ENCODE results near the gene LIPG.
"Not testable (repeated sequence)": the region's sequence is repeated elsewhere in the genome, so short reads cannot be mapped to it uniquely, and the experiment has no call there.

The LIPG gene

GRCh38 chr18:49561289-49562193 lies at the start of gene LIPG:
TSS of gene LIPG (plus strand) at chr18:49562057. CDS start at chr18:49562309, 252 bp downstream.
- Mint-ChIP-seq H3K9me3 (ENCODE audit: low read depth) (no peaks in the 10 kb centered on the region), H3K27me3 (peaks cover 51% of the 10 kb centered on the region), H3K27ac (no peak within 1 kb of the TSS), H3K4me3 (peak within 1 kb of the TSS; percentile 80), H3K36me3 (no peaks in the 10 kb centered on the region), H3K4me1 (ENCODE audit: low read depth) (peaks cover 28% of the 10 kb centered on the region)

GRCh38 chr18:49512876-49513275 lies 49.0 kb upstream of the LIPG start:
- H3K36me3 Mint-ChIP-seq; H3K27me3 Mint-ChIP-seq; H3K4me1 Mint-ChIP-seq (ENCODE audit: low read depth); H3K9me3 Mint-ChIP-seq (ENCODE audit: low read depth); H3K27ac Mint-ChIP-seq; H3K4me3 Mint-ChIP-seq: not testable (repeated sequence)

GRCh38 chr18:49514577-49514976 lies 47.3 kb upstream of the LIPG start:
- Mint-ChIP-seq H3K27me3 (no peaks in the 10 kb centered on the region), H3K4me3 (no peak overlapping the region), H3K27ac (no peak overlapping the region), H3K36me3 (no peaks in the 10 kb centered on the region), H3K4me1 (ENCODE audit: low read depth) (no peaks in the 10 kb centered on the region), H3K9me3 (ENCODE audit: low read depth) (no peaks in the 10 kb centered on the region)

DNA sequence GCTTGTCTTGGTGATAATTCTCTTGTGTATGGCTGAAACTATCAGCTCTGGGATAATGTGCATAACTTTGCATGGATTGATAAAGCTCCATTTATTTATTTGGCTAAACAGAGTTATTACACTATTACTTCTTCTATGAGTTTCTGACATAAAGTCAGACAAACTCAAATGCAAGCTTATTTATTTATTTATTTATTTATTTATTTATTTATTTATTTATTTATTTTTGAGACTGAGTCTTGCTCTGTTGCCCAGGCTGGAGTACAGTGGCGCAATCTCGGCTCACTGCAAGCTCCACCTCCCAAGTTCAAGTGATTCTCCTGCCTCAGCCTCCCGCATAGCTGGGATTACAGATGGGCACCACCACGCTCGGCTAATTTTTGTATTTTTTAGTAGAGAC lies 46.9 kb upstream of the LIPG start:
- not testable (repeated sequence) for H3K4me1 Mint-ChIP-seq (ENCODE audit: low read depth); H3K9me3 Mint-ChIP-seq (ENCODE audit: low read depth); H3K36me3 Mint-ChIP-seq; H3K4me3 Mint-ChIP-seq; H3K27me3 Mint-ChIP-seq; H3K27ac Mint-ChIP-seq

GRCh38 chr18:49515516-49515915 lies 46.3 kb upstream of the LIPG start:
- Mint-ChIP-seq H3K27ac (no peak overlapping the region), H3K27me3 (no peaks in the 10 kb centered on the region), H3K9me3 (ENCODE audit: low read depth) (no peaks in the 10 kb centered on the region), H3K4me3 (no peak overlapping the region), H3K36me3 (no peaks in the 10 kb centered on the region), H3K4me1 (ENCODE audit: low read depth) (no peaks in the 10 kb centered on the region)

DNA sequence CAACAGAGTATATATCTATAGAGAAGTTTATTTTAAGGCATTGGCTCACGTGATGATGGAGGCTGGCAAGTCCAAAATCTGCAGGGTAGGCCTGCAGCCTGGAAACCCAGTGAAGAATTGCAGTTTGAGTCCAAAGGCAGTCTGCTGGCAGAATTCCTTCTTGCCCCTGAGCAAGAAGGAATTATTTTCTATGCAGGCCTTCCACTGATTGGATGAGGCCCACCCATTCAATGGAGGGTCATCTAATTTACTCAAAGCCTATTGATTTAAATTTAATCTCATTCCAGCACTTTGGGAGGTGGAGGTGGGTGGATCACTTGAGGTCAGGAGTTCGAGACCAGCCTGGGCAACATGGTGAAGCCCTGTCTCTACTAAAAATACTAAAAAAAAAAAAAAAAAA lies 44.4 kb upstream of the LIPG start:
- no peak overlapping the region for H3K4me3 Mint-ChIP-seq

GRCh38 chr18:49519101-49519971 lies 42.5 kb upstream of the LIPG start:
- H3K36me3 Mint-ChIP-seq: no peaks in the 10 kb centered on the region
- H3K9me3 Mint-ChIP-seq (ENCODE audit: low read depth): no peaks in the 10 kb centered on the region
- no peak overlapping the region for H3K27ac Mint-ChIP-seq
- H3K4me3 Mint-ChIP-seq: no peak overlapping the region
- no peaks in the 10 kb centered on the region for H3K4me1 Mint-ChIP-seq (ENCODE audit: low read depth)
- peaks cover 2% of the 10 kb centered on the region for H3K27me3 Mint-ChIP-seq

More for the DNA sequence above, 44.4 kb upstream of the LIPG start:
- no peaks in the 10 kb centered on the region for H3K9me3 Mint-ChIP-seq (ENCODE audit: low read depth)
- H3K4me1 Mint-ChIP-seq (ENCODE audit: low read depth): no peaks in the 10 kb centered on the region
- no peaks in the 10 kb centered on the region for H3K27me3 Mint-ChIP-seq
- H3K27ac Mint-ChIP-seq: no peak overlapping the region
- no peaks in the 10 kb centered on the region for H3K36me3 Mint-ChIP-seq

DNA sequence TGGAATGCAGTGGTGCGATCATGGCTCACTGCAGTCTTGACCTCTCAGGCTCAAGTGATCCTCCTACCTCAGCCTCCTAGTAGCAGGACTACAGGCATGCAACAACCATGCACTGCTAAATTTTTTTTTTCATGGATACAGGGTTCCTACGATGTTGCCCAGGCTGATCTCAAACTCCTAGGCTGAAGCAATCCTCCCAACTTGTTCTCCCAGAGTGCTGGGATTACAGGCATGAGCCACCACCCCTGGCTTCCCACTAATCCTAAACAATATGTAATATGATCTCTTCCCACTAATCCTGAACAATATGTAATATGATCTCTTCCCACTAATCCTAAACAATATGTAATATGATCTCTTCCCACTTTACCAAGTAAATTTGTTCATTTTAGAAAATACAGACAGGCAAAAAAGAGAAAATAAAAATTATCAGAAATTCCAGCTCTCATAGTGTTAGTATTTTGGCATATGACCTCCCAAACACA lies 41.2 kb upstream of the LIPG start:
- no peak overlapping the region for H3K4me3 Mint-ChIP-seq
- peaks cover 2% of the 10 kb centered on the region for H3K27me3 Mint-ChIP-seq
- no peaks in the 10 kb centered on the region for H3K9me3 Mint-ChIP-seq (ENCODE audit: low read depth)
- no peaks in the 10 kb centered on the region for H3K4me1 Mint-ChIP-seq (ENCODE audit: low read depth)
- H3K36me3 Mint-ChIP-seq: no peaks in the 10 kb centered on the region
- no peak overlapping the region for H3K27ac Mint-ChIP-seq

DNA sequence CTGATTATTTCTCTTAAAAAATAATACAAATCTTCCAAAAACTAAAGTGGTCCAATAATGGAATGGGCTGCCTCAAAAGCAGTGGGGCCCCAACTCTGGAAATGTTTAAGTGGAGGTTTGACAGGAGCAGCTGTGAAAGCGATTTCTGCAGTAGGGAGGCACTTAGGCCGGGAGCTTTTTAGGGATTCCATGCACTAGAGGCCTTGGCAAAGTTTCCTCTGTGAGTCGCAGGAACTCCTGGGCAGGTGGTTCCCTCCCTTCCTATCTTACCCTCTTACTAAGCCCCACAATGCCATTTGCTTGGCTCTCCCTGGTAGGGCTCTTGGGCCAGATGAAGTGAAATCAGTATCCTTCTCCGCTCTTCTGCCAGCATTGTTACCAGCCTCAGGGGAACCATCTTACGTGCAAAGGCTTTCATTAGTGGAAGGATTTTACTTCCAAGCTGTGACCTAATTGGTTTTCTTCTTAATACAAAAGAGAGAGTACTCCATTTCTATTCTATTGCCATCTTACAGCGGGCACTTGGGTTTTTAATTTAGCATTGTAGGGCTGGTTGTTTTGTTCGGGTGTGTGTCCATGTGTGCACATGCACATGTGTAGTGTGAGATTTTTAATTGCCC lies 40.5 kb upstream of the LIPG start:
- Mint-ChIP-seq H3K4me3 (no peak overlapping the region), H3K4me1 (ENCODE audit: low read depth) (no peaks in the 10 kb centered on the region), H3K27me3 (peaks cover 2% of the 10 kb centered on the region)

DNA sequence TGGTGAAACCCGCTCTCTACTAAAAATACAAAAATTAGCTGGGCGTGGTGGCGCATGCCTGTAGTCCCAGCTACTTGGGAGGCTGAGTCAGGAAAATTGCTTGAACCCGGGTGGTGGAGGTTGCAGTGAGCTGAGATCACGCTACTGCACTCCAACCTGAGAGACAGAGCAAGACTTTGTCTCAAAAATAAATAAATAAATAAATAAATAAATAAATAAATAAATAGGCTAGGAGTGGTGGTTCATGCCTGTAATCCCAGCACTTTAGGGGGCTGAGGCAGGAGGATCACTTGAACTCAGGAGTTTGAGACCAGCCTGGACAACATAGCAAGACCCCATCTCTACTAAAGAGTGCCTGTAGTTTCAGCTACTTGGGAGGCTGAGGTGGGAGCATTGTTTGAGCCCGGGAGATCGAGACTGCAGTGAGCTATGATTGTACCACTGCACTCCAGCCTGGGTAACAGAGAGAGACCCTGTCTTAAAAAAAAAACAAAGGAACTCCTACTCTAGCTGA lies 38.2 kb upstream of the LIPG start:
- H3K9me3 Mint-ChIP-seq (ENCODE audit: low read depth); H3K4me1 Mint-ChIP-seq (ENCODE audit: low read depth); H3K27me3 Mint-ChIP-seq; H3K27ac Mint-ChIP-seq; H3K36me3 Mint-ChIP-seq; H3K4me3 Mint-ChIP-seq: not testable (repeated sequence)

More for the DNA sequence above, 40.5 kb upstream of the LIPG start:
- no peak overlapping the region for H3K27ac Mint-ChIP-seq
- no peaks in the 10 kb centered on the region for H3K36me3 Mint-ChIP-seq
- no peaks in the 10 kb centered on the region for H3K9me3 Mint-ChIP-seq (ENCODE audit: low read depth)

- Mint-ChIP-seq H3K4me1 (ENCODE audit: low read depth) (no peaks in the 10 kb centered on the region), H3K27me3 (peaks cover 4% of the 10 kb centered on the region), H3K27ac (no peak overlapping the region)
These were observed 37.5 kb upstream of the LIPG start for GRCh38 chr18:49524349-49524748.

DNA sequence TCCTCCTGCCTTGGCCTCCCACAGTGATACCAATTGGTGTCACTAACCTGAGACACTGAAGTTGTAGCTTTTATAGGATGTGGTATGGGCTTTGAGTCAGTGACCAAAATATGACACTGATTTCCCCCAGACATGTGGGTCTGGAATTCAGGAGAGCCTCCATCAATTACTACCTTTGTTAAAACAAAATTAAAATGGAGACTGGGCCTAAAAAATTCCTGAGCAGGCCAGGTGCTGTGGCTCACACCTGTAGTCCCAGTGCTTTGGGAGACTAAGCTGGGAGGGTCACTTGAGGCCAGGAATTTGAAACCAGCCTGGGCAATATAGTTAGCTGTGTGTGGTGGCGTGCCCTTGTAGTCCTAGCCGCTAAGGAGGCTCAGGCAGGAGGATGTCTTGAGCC lies 36.9 kb upstream of the LIPG start:
- H3K9me3 Mint-ChIP-seq (ENCODE audit: low read depth): no peaks in the 10 kb centered on the region
- H3K4me1 Mint-ChIP-seq (ENCODE audit: low read depth): no peaks in the 10 kb centered on the region
- no peak overlapping the region for H3K4me3 Mint-ChIP-seq
- H3K36me3 Mint-ChIP-seq: no peaks in the 10 kb centered on the region
- no peak overlapping the region for H3K27ac Mint-ChIP-seq
- peaks cover 4% of the 10 kb centered on the region for H3K27me3 Mint-ChIP-seq

More at GRCh38 chr18:49524349-49524748, 37.5 kb upstream of the LIPG start:
- H3K4me3 Mint-ChIP-seq: no peak overlapping the region
- no peaks in the 10 kb centered on the region for H3K36me3 Mint-ChIP-seq
- H3K9me3 Mint-ChIP-seq (ENCODE audit: low read depth): no peaks in the 10 kb centered on the region

DNA sequence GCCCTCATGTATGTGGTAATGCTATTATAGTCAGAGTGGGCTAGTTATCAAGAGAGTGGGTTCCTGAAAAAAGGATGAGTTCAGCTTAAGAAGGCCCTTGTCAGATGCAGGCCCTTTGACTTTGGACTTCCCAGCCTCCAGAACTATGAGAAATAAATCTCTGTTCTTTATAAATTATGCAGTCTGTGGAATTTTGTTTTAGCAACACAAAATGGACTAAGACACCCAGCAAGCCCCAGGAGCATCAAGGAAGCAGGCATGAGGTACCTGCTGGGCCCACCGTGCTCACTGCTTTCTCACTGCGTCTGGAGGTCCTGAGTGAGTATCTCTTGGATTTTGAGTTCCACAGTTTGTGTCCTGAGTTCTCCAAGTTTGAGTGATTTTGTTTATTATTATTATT lies 35.9 kb upstream of the LIPG start:
- Mint-ChIP-seq H3K36me3 (no peaks in the 10 kb centered on the region), H3K4me1 (ENCODE audit: low read depth) (no peaks in the 10 kb centered on the region), H3K4me3 (no peak overlapping the region), H3K9me3 (ENCODE audit: low read depth) (no peaks in the 10 kb centered on the region), H3K27ac (no peak overlapping the region), H3K27me3 (peaks cover 6% of the 10 kb centered on the region)

DNA sequence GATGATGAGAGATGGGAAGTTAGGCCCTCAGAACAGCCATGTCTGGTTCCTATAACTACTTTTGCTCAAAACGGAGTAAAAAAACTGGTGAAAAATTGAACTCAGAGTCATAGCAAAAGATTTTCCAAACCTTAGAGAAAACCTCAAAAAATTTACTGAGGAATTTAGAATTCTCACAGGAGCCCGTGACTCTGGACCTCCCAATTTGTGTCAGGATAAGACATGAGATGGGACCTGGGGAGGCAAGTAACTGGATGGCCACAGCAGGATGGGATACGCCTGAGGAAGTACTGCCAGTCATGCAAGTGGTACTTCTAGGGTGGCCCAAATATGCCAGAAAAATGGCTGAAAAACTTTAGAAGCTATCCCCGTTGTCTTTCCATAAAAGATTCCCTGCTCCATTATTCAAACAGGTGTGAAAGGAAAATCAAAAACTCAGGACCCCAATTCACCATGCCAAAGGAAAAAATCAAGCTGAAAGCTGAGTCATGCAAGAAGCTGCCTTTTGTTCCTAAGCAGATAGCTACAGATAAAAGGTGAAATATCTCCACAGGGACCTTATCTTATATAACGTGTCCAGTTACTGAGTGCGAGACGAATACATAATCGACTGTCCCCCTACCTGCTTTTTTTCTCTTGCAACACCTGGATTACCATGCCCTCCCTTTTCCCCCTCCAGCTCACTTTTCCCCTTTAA lies 34.1 kb upstream of the LIPG start:
- H3K4me1 Mint-ChIP-seq (ENCODE audit: low read depth): no peaks in the 10 kb centered on the region
- H3K27me3 Mint-ChIP-seq: peaks cover 4% of the 10 kb centered on the region
- H3K9me3 Mint-ChIP-seq (ENCODE audit: low read depth): no peaks in the 10 kb centered on the region
- no peak overlapping the region for H3K4me3 Mint-ChIP-seq
- H3K27ac Mint-ChIP-seq: no peak overlapping the region
- no peaks in the 10 kb centered on the region for H3K36me3 Mint-ChIP-seq
